HG03442 (cell line): ENCODE results near the gene ISCA2.

ENCODE experiments used
- ATAC-seq: cut with Tn5 transposase; IDR thresholded peaks from one replicate; pipeline ENCODE4 v1.9.1; 2021; ENCODE audit warnings: mild to moderate bottlenecking, moderate library complexity; ENCODE audit not compliant: unreplicated experiment

The ISCA2 gene

GRCh38 chr14:74507840-74508239 is 14.3 kb downstream of the ISCA2 start:
- ATAC-seq, result no peak

GRCh38 chr14:74508292-74508731 is 14.7 kb downstream of the ISCA2 start:
- no peak for ATAC-seq

- no peak for ATAC-seq
These were observed 15.4 kb downstream of the ISCA2 start for GRCh38 chr14:74508844-74509428.

GRCh38 chr14:74509587-74510222 is 16.1 kb downstream of the ISCA2 start:
- no peak for ATAC-seq

- no peak for ATAC-seq
These were observed 16.8 kb downstream of the ISCA2 start for GRCh38 chr14:74510223-74510931.

GRCh38 chr14:74510959-74511409 is 17.4 kb downstream of the ISCA2 start:
- ATAC-seq, result no peak

GRCh38 chr14:74511966-74512830 is 18.6 kb downstream of the ISCA2 start:
- ATAC-seq, result no peak

GRCh38 chr14:74514471-74514941 is 20.9 kb downstream of the ISCA2 start:
- ATAC-seq, result no peak

- ATAC-seq, result no peak
These were observed 22.4 kb downstream of the ISCA2 start for GRCh38 chr14:74515891-74516412.

- ATAC-seq, result no peak
These were observed 23.0 kb downstream of the ISCA2 start for GRCh38 chr14:74516451-74517160.

GRCh38 chr14:74517731-74518130 is 24.2 kb downstream of the ISCA2 start:
- no peak for ATAC-seq

- no peak for ATAC-seq
These were observed 24.7 kb downstream of the ISCA2 start for GRCh38 chr14:74518221-74518620.

GRCh38 chr14:74519316-74520074 is 25.9 kb downstream of the ISCA2 start:
- ATAC-seq, result no peak

- no peak for ATAC-seq
These were observed 28.2 kb downstream of the ISCA2 start for GRCh38 chr14:74521756-74522155.

GRCh38 chr14:74522740-74523139 is 29.2 kb downstream of the ISCA2 start:
- ATAC-seq, result no peak

GRCh38 chr14:74524076-74524811 is 30.7 kb downstream of the ISCA2 start:
- ATAC-seq, result no peak

- ATAC-seq, result no peak
These were observed 31.2 kb downstream of the ISCA2 start for GRCh38 chr14:74524812-74525135.

- ATAC-seq, result no peak
These were observed 31.8 kb downstream of the ISCA2 start for GRCh38 chr14:74525361-74525851.
